HCT116 (cell line): ENCODE data around the gene ENTPD8. TPM values are rescaled to one million over a fixed set of nuclear protein-coding genes. Genes with fewer than 3 reads are reported as not detected.

Experiments used
- ATAC-seq: fragments of 200-7000 bp; cut with Tn5 transposase; 2 replicates; pipeline ENCODE4 v1.9.1; 2020; ENCODE audit warnings: mild to moderate bottlenecking, moderate library complexity
- BruUV-seq: library from RNA; stranded (reverse); fragments of 400-500 nt; replicated peaks from 2 replicates; lab custom pipeline; 2021; lab: Mats Ljungman, UMichigan
- CTCF ChIA-PET: fragments of 300-600 bp; sonication (Branson Sonifier 250); formaldehyde crosslinking; loops from one replicate; lab custom pipeline; 2021; ENCODE audit warnings: antibody characterized with exemption; lab: Charles Lee
- POLR2A ChIA-PET: fragments of 300-600, 350-600 bp; sonication (Branson Sonifier 250); formaldehyde crosslinking; loops from one replicate; lab custom pipeline; 2021; ENCODE audit warnings: antibody characterized with exemption; lab: Charles Lee
- RAD21 ChIA-PET, 2 experiments: fragments of 300-600 bp; sonication (Branson Sonifier 250); formaldehyde crosslinking; loops; one replicate each; lab custom pipeline; 2023; ENCODE audit warnings: low total read pairs in 2 of 2; ENCODE audit not compliant: uncharacterized antibody in 2 of 2, unreplicated experiment in 2 of 2, low non-redundant PET in 1 of 2; lab: Charles Lee
- DNase-seq: peaks from one replicate; pipeline ENCODE4 v3.0.0-alpha.2; 2010; ENCODE audit warnings: low read depth, low spot score
- H2AFZ ChIP-seq: fragments of 200-600 bp; shearing (Covaris generic), sonication (generic); 2 replicates; pipeline ENCODE4 v1.6.1; 2017; ENCODE audit warnings: low read depth, mixed run types, mixed read lengths, antibody characterized with exemption, low read length; ENCODE audit not compliant: poor library complexity, severe bottlenecking
- H3K27ac ChIP-seq: 2 replicates; pipeline ENCODE4 v1.5.1; 2012; ENCODE audit warnings: low read depth, low read length
- H3K27me3 ChIP-seq: fragments of 200-600 bp; sonication (generic); 2 replicates; pipeline ENCODE4 v1.6.1; 2016; ENCODE audit warnings: mixed run types, low read length, mixed read lengths; ENCODE audit not compliant: insufficient read depth
- H3K36me3 ChIP-seq, 2 experiments: fragments of 200-500 bp in 1 of 2; fragments of 200-600 bp in 1 of 2; sonication (Bioruptor generic) in 1 of 2; sonication (generic) in 1 of 2; 2 replicates each; pipeline versions ENCODE4 v1.5.1 to v1.6.1; 2014 to 2016; ENCODE audit warnings: low read length in 2 of 2, inconsistent platforms in 1 of 2, mixed read lengths in 1 of 2, mixed run types in 1 of 2; ENCODE audit not compliant: insufficient read depth in 2 of 2, control insufficient read depth in 1 of 2
- H3K4me1 ChIP-seq, 2 experiments: fragments of 200-600 bp in 1 of 2; sonication (generic) in 1 of 2; 2 replicates each; pipeline versions ENCODE4 v1.5.1 to v1.6.1; 2012 to 2017; ENCODE audit warnings: low read length in 2 of 2, inconsistent platforms in 1 of 2, mild to moderate bottlenecking in 1 of 2, mixed read lengths in 1 of 2, mixed run types in 1 of 2, moderate library complexity in 1 of 2; ENCODE audit not compliant: insufficient read depth in 2 of 2, control insufficient read depth in 1 of 2
- H3K4me2 ChIP-seq: fragments of 200-600 bp; sonication (generic); 2 replicates; pipeline ENCODE4 v1.6.1; 2017; ENCODE audit warnings: mixed run types, low read length, mixed read lengths
- H3K4me3 ChIP-seq, 2 experiments: fragments of 200-600 bp in 1 of 2; sonication (generic) in 1 of 2; replicated peaks in 1 of 2; 2 replicates each; pipeline ENCODE4 v1.5.1; 2011 to 2016; ENCODE audit warnings: low read length in 2 of 2, control low read depth in 1 of 2, low read depth in 1 of 2, mild to moderate bottlenecking in 1 of 2, mixed read lengths in 1 of 2, mixed run types in 1 of 2
- H3K79me2 ChIP-seq: fragments of 200-600 bp; sonication (generic); 2 replicates; pipeline ENCODE4 v1.6.1; 2017; ENCODE audit warnings: mild to moderate bottlenecking, mixed run types, low read length, moderate library complexity, mixed read lengths; ENCODE audit not compliant: insufficient read depth
- H3K9ac ChIP-seq: fragments of 200-600 bp; sonication (generic); 2 replicates; pipeline ENCODE4 v1.6.1; 2016; ENCODE audit warnings: low read length, mixed read lengths
- H3K9me2 ChIP-seq: fragments of 200-600 bp; sonication (generic), shearing (Covaris generic); 2 replicates; pipeline ENCODE4 v1.6.1; 2017; ENCODE audit warnings: mixed run types, mild to moderate bottlenecking, moderate library complexity; ENCODE audit not compliant: insufficient read depth
- H3K9me3 ChIP-seq, 2 experiments: fragments of 200-500 bp in 1 of 2; fragments of 200-600 bp in 1 of 2; sonication (Bioruptor generic) in 1 of 2; sonication (generic) in 1 of 2; 2 replicates each; pipeline ENCODE4 v1.6.1; 2014 to 2017; ENCODE audit warnings: low read length in 2 of 2, mixed read lengths in 2 of 2, inconsistent platforms in 1 of 2, low read depth in 1 of 2, mild to moderate bottlenecking in 1 of 2, mixed run types in 1 of 2, moderate library complexity in 1 of 2; ENCODE audit not compliant: control insufficient read depth in 1 of 2, insufficient read depth in 1 of 2
- H4K20me1 ChIP-seq: fragments of 200-600 bp; sonication (generic), shearing (Covaris generic); 2 replicates; pipeline ENCODE4 v1.6.1; 2017; ENCODE audit warnings: mixed run types, mild to moderate bottlenecking, moderate library complexity; ENCODE audit not compliant: insufficient read depth
- ATF3 ChIP-seq: IDR thresholded peaks from 2 replicates; pipeline ENCODE4 v1.6.1; 2012
- CBX3 ChIP-seq: IDR thresholded peaks from 2 replicates; pipeline ENCODE4 v1.6.1; 2012; ENCODE audit warnings: low read depth
- CEBPB ChIP-seq: IDR thresholded peaks from 2 replicates; pipeline ENCODE4 v1.6.1; 2012; ENCODE audit warnings: low read depth
- CTCF ChIP-seq, 3 experiments: fragments of 200-600 bp in 1 of 3; sonication (generic) in 1 of 3; IDR thresholded peaks in 2 of 3; conservative IDR thresholded peaks in 1 of 3; 2 replicates each; pipeline ENCODE4 v1.5.1; 2012 to 2017; ENCODE audit warnings: low read depth in 2 of 3, low read length in 2 of 3, antibody characterized with exemption in 1 of 3, borderline replicate concordance in 1 of 3, control low read depth in 1 of 3, mild to moderate bottlenecking in 1 of 3, mixed read lengths in 1 of 3, mixed run types in 1 of 3, moderate library complexity in 1 of 3; ENCODE audit not compliant: insufficient read depth in 1 of 3
- ELF1 ChIP-seq: IDR thresholded peaks from 2 replicates; pipeline ENCODE4 v1.6.1; 2012; ENCODE audit warnings: low read depth, borderline replicate concordance
- EZH2phosphoT487 ChIP-seq: fragments of 200-600 bp; IDR thresholded peaks from 2 replicates; pipeline ENCODE4 v1.6.1; 2018; ENCODE audit warnings: antibody characterized with exemption, borderline replicate concordance
- FOSL1 ChIP-seq: IDR thresholded peaks from 2 replicates; pipeline ENCODE4 v1.6.1; 2012; ENCODE audit warnings: low read depth
- JUND ChIP-seq: IDR thresholded peaks from 2 replicates; pipeline ENCODE4 v1.6.1; 2012
- POLR2A ChIP-seq: IDR thresholded peaks from 2 replicates; pipeline ENCODE4 v1.7.0; 2011; ENCODE audit warnings: borderline replicate concordance; ENCODE audit not compliant: insufficient read depth, insufficient read length; ENCODE audit errors: extremely low read depth
- POLR2AphosphoS5 ChIP-seq: IDR thresholded peaks from 2 replicates; pipeline ENCODE4 v1.6.1; 2011; ENCODE audit warnings: mild to moderate bottlenecking, low read depth, low read length, moderate library complexity
- RAD21 ChIP-seq: IDR thresholded peaks from 2 replicates; pipeline ENCODE4 v1.6.1; 2012; ENCODE audit warnings: low read depth, mild to moderate bottlenecking
- REST ChIP-seq: IDR thresholded peaks from 2 replicates; pipeline ENCODE4 v1.6.1; 2012; ENCODE audit warnings: low read depth
- SIN3A ChIP-seq: IDR thresholded peaks from 2 replicates; pipeline ENCODE4 v1.6.1; 2012; ENCODE audit warnings: low read depth
- SP1 ChIP-seq: IDR thresholded peaks from 2 replicates; pipeline ENCODE4 v1.6.1; 2012; ENCODE audit warnings: low read depth
- SRF ChIP-seq: IDR thresholded peaks from 2 replicates; pipeline ENCODE4 v1.6.1; 2012; ENCODE audit warnings: low read depth
- TCF7L2 ChIP-seq: IDR thresholded peaks from 2 replicates; pipeline ENCODE4 v1.7.0; 2011; ENCODE audit warnings: borderline replicate concordance, inconsistent platforms; ENCODE audit not compliant: insufficient read depth, insufficient read length; ENCODE audit errors: extremely low read depth
- YY1 ChIP-seq: IDR thresholded peaks from 2 replicates; pipeline ENCODE4 v1.6.1; 2011; ENCODE audit warnings: low read length, low read depth, moderate library complexity, mild to moderate bottlenecking; ENCODE audit not compliant: insufficient replicate concordance; ENCODE audit errors: extremely low read depth
- ZBTB33 ChIP-seq: IDR thresholded peaks from 2 replicates; pipeline ENCODE4 v1.6.1; 2011; ENCODE audit warnings: mild to moderate bottlenecking, low read length, moderate library complexity; ENCODE audit not compliant: insufficient replicate concordance; ENCODE audit errors: extremely low read depth
- ZFX ChIP-seq: fragments of 450-650 bp; IDR thresholded peaks from 2 replicates; pipeline ENCODE4 v1.6.1; 2017
- intact Hi-C: fragments of 100-400 bp; cut with micrococcal nuclease; formaldehyde crosslinking; loops from 2 replicates; pipeline ENCODE4 v1.10.0; 2022
- total RNA-seq: library from RNA; stranded (reverse); gene quantifications from one replicate; pipeline ENCODE4 v1.2.1, GENCODE V29; 2021; ENCODE audit not compliant: unreplicated experiment

Gene ENTPD8
- total RNA-seq, 1 experiment from 2014 or later: 1.7 TPM

- no peaks in the 10 kb centered on the region for H3K36me3 ChIP-seq
- POLR2A ChIA-PET: interaction anchor here (0.6 to 2.2 kb wide), 3 partner anchors 11 to 110 kb away, joined by 3 to 10 read pairs (median 3); partner anchors contain the start of genes EXD3, NOXA1 and NRARP
- H3K4me3 ChIP-seq: peak overlapping the region; percentile 32 to 55
- BruUV-seq: no TSS peak
- peak; percentile 75 for DNase-seq
- H3K4me1 ChIP-seq: peaks cover 47 to 67% of the 10 kb centered on the region in 2 experiments
- peak; percentile 67 for ATAC-seq
- H3K27ac ChIP-seq: peak overlapping the region; percentile 95
- peak overlapping the region; percentile 78 for H3K9ac ChIP-seq
- CTCF ChIA-PET: interaction anchor here (1.0 to 1.7 kb wide), 2 partner anchors 11 to 171 kb away, joined by 3 to 7 read pairs; partner anchors contain the start of genes EXD3, NOXA1 and TUBB4B
- no peaks in the 10 kb centered on the region for H3K27me3 ChIP-seq
- peaks cover 30% of the 10 kb centered on the region; the same call in 1 of the 2 replicates for H3K79me2 ChIP-seq
- H3K9me2 ChIP-seq: no peaks in the 10 kb centered on the region
- no peaks in the 10 kb centered on the region for H3K9me3 ChIP-seq
- RAD21 ChIA-PET: interaction anchor here in 1 of 2 experiments (1.2 kb wide), 1 partner anchor 125 kb away, joined by 3 read pairs; no protein-coding TSS in a partner anchor
- intact Hi-C loops: no loop called here
- H3K4me2 ChIP-seq: peak overlapping the region; percentile 89
- no peak overlapping the region for H2AFZ ChIP-seq
- no peaks in the 10 kb centered on the region for H4K20me1 ChIP-seq
- TF ChIP-seq ZFX (peak; percentile 50; the same call in 1 of the 2 replicates), CTCF (IDR thresholded peaks at IDR 0.05 in 2 of 3, conservative IDR thresholded peaks at IDR 0.05 in 1 of 3; ENCODE audit: borderline replicate concordance in 1 of 3, insufficient read depth in 1 of 3, low read depth in 2 of 3, low read length in 2 of 3) (no peak), TCF7L2 (peak; percentile 74), EZH2phosphoT487 (no peak), POLR2AphosphoS5 (peak; percentile 45; the same call in 1 of the 2 replicates), SRF (no peak), CEBPB (no peak), SP1 (no peak), CBX3 (no peak), ZBTB33 (no peak), RAD21 (no peak), ATF3 (no peak), SIN3A (no peak), ELF1 (no peak), JUND (no peak), FOSL1 (no peak), YY1 (no peak), POLR2A (no peak), REST (no peak)
Measured at GRCh38 chr9:137411645-137412380, 29.3 kb downstream of the ENTPD8 start.
